ENCODE results near the gene SURF1.
"Not testable (repeated sequence)": the region's sequence is repeated elsewhere in the genome, so short reads cannot be mapped to it uniquely, and the experiment has no call there.

SURF1 gene

DNA sequence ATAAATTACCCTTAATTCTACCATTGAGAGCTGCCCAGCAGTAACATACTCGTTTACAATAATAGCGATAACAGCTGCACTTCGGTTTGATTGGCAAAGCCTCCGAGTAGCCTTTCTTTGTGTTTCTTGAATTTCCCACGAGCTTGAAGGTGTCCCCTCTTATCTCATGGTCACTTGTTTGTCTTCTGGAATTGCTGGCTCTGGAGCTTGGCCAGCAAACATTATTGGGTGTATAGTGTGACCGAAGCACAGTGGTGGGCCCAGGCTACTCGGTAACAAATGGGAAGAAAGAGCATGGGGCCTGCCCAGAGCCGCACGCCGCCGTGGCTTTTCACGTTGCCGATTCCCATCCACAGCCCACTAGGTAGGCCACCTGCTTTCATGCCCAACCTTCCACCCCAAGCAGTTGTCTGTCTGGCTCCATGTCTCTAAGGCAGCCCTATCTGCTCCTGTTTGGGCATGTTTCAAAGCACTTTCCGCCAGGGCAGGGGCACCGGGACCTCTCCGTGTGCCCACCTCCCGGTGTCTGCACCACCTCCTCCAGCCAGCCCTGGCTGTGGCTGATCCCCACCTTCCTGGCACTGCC lies 28.5 kb upstream of the SURF1 start:
- H3K27ac ChIP-seq: no peak overlapping the region
- DNase-seq (ENCODE audit: low read depth, low spot score): no peak

GRCh38 chr9:133383438-133383837 lies 27.2 kb upstream of the SURF1 start:
- DNase-seq (ENCODE audit: low read depth, low spot score): no peak
- H3K27ac ChIP-seq: no peak overlapping the region

DNA sequence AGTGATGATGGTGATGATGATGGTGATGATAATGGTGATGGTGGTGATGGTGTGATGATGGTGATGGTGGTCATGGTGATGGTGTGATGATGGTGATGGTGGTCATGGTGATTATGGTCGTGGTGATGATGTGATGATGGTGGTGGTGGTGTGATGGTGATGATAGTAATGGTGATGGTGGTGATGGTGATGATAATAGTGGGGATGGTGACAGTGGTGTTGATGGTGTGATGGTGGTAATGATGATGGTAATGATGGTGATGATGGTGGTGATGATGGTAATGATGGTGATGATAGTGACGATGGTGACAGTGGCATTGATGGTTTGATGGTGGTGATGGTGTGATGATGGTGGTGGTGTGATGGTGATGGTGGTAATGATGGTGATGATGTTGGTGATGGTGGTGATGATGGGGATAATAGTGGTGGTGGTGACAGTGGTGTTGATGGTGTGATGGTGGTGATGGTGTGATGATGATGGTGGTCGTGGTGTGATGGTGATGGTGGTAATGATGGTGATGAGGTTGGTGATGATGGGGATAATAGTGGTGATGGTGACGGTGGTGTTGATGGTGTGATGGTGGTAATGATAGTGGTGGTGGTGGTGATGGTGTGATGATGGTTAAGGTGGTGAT lies 26.3 kb upstream of the SURF1 start:
- no peak for DNase-seq (ENCODE audit: low read depth, low spot score)
- H3K27ac ChIP-seq: no peak overlapping the region

DNA sequence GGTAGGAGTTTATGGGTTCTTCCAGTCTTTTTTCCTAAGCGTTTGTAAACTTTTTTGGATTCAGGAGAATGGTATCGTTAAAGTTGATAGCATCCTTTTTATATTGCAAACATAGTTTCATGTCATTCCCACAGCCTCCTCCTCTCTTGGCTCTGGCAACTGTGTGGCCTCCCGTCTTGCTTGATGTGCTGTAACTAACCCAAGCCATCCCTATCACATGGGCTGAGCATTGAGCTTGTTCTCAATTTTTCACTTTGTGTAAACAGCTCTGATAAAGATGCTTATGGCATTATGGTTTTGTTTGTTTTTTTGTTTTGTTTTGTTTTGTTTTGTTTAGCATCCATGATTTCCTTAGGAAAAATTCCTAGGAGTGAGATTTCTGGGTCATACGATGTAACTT lies 24.4 kb upstream of the SURF1 start:
- H3K27ac ChIP-seq: no peak overlapping the region
- no peak for DNase-seq (ENCODE audit: low read depth, low spot score)

DNA sequence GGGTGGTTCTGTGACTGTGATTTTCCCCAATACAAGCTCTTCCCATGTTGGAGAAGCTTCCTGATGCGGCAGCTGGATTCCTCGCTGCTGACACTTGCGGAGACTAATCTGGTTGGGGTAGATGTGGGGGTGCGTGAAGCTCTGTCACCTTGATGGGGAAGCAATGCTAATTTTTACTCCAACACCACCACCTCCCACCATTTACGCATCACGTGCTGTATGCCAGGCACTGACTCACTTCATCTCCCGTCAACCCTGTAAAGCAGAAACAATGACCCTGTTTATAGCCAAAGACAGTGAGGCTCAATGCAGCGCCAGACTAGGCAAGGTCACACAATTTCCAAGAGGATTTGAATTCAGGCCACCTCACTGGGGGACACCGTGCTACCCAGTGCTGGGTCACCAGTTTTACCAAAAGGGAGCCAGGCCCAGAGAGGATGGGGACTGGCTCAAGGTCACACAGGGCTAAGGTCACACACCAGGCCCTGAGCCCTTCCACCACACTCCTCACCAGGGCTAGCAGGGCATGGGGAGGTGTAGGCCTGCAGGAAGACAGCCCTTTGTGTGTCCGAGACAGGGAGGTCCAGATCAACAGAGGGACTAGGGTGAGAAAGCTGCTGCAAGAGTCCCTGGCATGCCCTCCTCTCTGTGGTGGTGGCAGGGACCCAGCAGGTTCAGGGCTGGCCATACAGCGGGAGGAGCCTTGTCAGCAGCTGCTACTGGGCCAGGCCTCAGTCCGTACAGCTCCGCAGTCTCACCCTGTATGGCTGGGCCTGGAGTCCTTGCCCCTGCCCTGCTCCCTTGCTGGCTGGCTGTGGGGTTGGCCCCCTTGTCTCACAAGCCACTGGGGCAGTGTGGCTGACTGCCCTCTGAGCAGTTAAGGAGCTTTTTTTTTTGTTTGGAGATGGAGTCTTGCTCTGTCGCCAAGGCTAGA lies 23.1 kb upstream of the SURF1 start:
- no peak overlapping the region for H3K27ac ChIP-seq
- DNase-seq (ENCODE audit: low read depth, low spot score): no peak

DNA sequence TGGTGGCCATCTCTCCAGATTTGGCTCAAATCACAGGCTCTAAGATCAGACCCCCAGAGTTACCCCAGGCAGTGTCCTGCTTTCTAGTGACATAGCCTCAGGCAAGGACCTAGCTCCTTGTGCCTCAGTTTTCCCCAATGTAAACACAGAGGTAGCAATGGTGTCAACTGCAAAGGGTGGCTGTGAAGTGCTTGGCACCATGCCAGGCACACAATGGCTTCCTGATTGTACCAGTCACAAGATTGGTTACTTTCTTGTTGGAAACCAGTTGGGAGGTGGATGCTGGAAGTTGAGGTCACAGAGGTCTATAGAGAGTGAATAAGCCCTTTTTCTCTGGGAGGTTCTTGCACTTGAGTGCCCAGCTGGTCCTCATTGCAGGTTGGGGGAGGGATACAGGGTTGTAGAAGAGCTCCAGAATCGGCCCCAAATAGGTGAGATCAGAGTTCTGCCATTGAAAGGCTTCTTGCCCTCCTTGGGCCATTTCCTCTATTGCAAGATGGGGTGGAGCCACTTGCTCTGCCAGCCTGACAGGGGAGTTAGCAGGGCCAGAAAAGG lies 22.2 kb upstream of the SURF1 start:
- DNase-seq (ENCODE audit: low read depth, low spot score): no peak
- H3K27ac ChIP-seq: no peak overlapping the region

DNA sequence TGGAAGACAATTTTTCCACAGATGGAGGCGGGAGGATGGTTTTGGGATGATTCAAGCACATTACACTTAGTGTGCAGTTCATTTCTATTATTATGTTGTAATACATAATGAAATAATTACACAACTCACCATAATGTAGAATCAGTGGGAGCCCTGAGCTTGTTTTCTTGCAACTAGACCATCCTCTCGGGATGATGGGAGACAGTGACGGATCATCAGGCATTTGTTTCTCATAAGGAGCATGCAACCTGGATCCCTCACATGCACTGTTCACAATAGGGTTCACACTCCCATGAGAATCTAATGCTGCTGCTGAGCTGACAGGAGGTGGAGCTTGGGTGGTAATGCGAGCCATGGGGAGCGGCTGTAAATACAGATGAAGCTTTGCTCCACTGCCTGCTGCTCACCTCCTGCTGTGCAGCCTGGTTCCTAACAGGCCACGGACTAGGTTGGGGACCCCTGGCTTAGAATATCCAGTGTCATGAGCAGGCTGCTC lies 21.5 kb upstream of the SURF1 start:
- no peak overlapping the region for H3K27ac ChIP-seq
- DNase-seq (ENCODE audit: low read depth, low spot score): no peak

DNA sequence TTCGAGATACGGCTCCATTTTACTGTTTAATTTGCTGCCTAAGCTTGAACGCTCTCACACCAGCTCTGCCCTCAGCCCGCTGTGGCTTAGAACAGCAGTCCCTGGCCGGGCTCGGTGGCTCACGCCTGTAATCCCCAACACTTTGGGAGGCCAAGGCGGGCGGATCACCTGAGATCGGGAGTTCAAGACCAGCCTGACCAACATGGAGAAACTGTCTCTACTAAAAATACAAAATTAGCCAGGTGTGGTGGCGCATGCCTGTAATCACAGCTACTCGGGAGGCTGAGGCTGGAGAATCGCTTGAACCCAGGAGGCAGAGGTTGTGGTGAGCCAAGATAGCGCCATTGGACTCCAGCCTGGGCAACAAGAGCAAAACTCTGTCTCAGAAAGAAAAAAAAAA lies 21.0 kb upstream of the SURF1 start:
- DNase-seq (ENCODE audit: low read depth, low spot score); H3K27ac ChIP-seq: not testable (repeated sequence)

GRCh38 chr9:133375724-133376654 lies 19.7 kb upstream of the SURF1 start, which contains the start of the genes STKLD1 and SURF4:
Gene STKLD1 (plus strand): TSS chr9:133376366. CDS start chr9:133376474, 108 bp downstream.
Gene SURF4 (minus strand): TSS chr9:133376060. CDS start chr9:133375969, 91 bp downstream.
- DNase-seq (ENCODE audit: low read depth, low spot score): peak; percentile 78
- peak within 1 kb of the TSS; percentile 86 for H3K27ac ChIP-seq

DNA sequence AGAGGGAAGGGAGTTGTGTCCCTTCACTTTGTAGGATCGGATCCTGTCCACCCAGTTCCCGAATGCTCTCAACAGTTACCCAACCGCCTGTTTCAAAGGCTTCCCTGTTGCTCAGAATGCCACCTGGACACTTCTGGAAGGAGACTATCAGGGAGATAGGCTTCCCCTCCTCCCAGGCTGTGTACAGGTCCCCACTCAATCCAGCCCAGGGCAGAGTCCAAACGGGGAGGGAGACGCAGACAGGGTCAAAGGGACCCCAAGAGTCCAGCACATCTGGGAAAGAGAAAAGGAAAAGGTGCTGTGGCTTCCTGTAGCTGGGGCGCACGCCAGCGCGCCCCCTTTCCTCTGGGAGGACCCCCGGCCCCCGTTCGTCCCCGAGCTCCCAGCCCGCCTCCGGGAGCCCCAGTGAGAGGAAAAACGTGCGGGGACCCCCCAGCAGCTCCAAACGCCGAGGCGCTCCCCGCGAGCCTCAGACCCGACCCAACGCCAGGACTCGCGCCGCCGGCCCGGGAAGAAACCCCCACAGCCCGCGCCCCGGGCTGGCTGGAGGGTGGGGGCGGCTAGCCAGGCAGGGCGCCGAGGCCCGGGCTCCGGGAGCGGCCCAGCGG lies 18.9 kb upstream of the SURF1 start:
- H3K27ac ChIP-seq: peak overlapping the region; percentile 86
- no peak for DNase-seq (ENCODE audit: low read depth, low spot score)

- no peak for DNase-seq (ENCODE audit: low read depth, low spot score)
- H3K27ac ChIP-seq: peak overlapping the region; percentile 86
Measured at GRCh38 chr9:133374612-133375115, 18.4 kb upstream of the SURF1 start.

DNA sequence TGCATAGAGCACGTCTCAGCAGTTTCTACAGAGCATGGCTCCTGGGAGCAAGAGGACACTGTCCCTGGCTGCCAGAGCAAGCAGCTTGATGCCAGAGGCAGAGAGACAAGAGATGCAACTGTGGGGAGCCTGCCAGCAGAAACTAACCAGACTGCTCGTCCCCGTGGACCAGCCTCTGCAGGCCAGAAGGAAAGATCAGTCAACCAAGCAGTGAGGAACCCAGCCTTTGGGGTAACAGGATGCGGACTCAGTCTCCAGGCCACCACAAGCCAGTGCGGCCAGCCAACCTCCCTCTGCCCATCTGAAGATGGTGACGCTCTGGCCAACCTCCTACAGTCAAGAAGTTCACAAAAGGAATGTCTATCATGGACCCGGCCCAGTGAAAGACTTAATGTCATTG lies 15.9 kb upstream of the SURF1 start:
- H3K27ac ChIP-seq: no peak overlapping the region
- DNase-seq (ENCODE audit: low read depth, low spot score): no peak

GRCh38 chr9:133371261-133371711 lies 15.0 kb upstream of the SURF1 start:
- no peak overlapping the region for H3K27ac ChIP-seq
- DNase-seq (ENCODE audit: low read depth, low spot score): no peak

DNA sequence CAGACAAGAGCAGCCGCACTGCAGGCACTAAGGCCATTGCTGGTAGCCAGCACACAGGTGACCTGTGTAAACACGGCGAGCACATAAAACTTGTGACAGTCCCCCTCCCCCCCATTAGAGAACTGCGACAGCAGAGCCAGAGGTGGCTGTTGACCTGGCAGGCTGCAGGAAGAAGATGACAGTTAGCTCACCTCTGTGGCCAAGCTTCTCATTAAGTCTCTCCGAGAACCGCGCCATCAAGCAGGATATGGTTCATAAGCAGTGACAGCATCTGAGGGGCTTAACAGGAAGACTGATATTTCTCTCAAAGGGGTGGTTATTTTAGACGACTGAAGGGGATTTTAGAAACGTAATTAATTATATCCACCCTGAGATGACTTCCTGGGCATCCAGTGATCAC lies 14.4 kb upstream of the SURF1 start:
- DNase-seq (ENCODE audit: low read depth, low spot score): no peak
- no peak overlapping the region for H3K27ac ChIP-seq

DNA sequence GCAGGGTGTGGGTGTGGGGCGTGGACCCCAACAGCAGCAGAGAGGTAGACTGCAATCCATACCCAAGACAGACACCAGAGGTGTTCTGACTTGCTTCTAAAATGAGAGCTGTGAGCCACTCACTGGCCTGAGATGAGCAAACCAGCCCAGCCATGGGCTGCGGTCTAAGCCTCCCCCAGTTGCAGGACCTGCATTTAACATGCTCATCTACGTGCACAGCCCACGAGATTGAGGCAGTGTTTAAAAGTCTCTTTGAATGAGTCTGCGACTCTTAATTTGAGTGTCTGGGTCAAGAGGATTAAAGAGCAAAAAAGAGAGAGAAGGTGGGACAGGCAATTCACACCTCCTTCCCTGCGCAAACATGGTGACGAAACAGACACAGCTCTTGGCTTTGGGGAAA lies 13.6 kb upstream of the SURF1 start:
- H3K27ac ChIP-seq: peak overlapping the region; percentile 67
- DNase-seq (ENCODE audit: low read depth, low spot score): no peak

GRCh38 chr9:133369422-133369821 lies 13.1 kb upstream of the SURF1 start:
- DNase-seq (ENCODE audit: low read depth, low spot score): no peak
- H3K27ac ChIP-seq: peak overlapping the region; percentile 67

DNA sequence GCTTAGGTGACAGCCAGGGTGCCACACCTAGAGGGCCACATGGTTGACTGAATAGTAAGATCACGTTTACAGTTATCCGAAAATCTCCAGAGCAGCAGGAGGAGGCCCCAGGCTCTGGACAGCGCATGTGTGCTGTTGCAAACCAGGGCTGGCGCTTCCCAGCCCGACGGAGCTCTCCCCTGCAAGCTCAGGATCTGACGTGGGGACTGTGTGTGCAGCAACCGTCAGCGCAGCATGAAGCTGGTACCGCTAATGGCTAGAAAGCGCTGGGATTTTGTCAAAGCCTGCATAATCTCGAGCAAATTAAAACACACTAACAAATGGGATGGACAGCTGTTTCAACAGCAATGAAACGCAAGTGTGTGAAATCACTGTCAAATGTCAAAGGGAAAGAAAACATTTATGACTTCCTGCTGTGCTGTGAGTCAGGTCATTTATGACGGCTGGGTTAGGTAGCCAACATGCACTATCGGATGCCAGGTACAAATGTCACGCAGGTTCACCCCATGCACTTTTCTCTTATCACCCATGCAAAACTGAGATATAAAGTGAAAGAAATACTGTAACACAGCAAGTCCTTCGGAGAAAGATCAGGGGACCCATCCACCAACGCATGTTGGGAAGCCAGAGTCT lies 12.1 kb upstream of the SURF1 start:
- peak overlapping the region; percentile 67 for H3K27ac ChIP-seq
- no peak for DNase-seq (ENCODE audit: low read depth, low spot score)

DNA sequence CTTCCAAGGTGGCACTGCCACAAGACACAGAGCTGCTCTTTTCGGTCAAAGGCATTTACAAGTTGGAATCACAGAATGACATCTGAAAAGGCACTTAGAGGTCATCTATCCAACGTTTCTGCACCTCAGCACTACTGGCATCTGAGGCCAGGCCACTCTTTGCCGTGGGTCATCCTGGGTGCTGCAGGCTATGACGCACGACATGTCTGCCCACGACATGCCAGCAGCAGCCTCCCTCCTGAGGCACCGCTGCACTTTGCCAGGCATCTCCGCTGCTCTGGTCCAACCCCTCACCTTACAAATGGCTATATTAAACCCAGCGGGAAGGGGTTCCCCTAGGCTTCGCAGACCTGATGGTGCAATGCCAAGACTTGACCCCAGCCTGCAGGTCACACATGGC lies 11.5 kb upstream of the SURF1 start:
- peak overlapping the region; percentile 67 for H3K27ac ChIP-seq
- DNase-seq (ENCODE audit: low read depth, low spot score): no peak
